ENCODE results near the gene FCRL6.

FCRL6 gene

DNA sequence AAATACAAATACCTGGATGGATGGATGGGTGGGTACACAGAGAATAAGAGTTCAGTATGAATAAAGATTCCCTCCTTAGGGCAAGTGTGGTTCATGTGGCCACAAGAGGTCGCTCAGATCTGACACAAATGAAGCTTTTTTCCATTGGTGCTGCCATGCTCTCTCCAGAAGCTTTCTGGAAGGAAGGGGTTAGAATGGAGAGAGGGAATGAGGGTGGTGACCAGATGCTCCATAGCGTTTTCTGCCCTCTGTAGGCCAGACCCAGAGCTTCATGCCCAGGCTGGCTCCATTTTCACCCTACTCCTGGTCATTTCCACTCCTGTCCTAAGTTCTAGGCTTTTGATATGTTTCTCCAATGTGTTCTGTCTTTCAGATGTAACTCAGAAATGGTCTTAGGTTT lies 3.3 kb upstream of the FCRL6 start:
- FAIRE-seq (no peak), DNase-seq (ENCODE audit: low spot score) (peak; percentile 81)

DNA sequence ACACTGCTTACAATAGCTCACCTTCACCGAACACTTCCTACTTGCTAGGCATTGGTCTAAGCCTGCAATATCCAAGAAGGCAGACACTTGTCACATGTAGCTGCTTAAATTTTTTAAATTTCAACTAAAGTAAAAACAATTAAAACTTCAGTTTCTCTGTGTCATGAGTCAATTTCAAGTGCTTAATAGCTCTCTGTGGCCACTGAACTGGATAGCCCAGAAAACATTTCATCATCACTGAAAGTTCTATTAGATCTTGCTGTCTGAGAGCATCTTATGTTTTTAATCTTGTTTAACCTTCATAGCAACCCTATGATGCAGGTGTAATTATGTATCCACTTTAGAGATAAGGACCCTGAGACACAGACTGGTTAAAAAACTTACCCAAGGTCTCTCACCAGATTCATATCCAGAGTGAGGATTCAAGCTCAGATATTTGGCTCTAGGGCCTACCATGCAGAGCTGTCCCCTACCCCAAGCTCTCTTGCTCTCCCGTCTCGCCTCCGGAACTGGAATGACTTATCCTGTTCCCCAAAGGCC lies 2.6 kb upstream of the FCRL6 start:
- DNase-seq (ENCODE audit: low spot score) = no peak
- FAIRE-seq = no peak

DNA sequence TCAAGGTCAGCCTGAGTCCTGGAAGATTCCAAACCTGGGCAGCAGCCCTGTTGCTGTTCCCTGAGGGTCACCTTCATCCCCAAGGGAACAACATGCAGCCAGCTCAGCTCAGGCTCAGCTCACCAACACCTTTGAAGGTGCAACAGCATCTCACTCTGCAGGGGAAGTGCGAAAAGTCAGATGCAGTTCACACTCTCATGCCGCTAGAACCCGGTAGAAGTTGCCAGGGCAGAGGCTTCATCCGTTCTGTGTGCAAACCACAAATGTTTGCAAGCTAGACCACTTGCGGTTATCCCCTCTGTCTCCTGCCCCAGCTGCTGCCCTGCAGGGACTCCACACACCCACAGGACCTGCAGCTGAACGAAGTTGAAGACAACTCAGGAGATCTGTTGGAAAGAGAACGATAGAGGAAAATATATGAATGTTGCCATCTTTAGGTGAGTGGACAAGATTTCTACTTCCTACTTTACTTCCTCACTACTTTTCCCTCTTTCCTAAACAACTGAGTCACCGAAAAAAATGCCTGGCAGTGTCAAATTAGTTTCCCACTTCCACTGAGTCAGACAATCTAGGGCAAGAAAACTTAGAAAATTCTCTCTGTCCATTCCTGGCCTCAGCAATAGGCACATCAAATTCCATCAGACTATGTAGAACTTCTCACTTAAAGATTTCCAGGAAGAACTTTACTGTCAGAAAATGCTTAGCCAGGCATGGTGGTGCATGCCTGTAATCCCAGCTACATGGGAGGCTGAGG lies 1.8 kb upstream of the FCRL6 start:
- no peak for DNase-seq (ENCODE audit: low spot score)
- no peak for FAIRE-seq

DNA sequence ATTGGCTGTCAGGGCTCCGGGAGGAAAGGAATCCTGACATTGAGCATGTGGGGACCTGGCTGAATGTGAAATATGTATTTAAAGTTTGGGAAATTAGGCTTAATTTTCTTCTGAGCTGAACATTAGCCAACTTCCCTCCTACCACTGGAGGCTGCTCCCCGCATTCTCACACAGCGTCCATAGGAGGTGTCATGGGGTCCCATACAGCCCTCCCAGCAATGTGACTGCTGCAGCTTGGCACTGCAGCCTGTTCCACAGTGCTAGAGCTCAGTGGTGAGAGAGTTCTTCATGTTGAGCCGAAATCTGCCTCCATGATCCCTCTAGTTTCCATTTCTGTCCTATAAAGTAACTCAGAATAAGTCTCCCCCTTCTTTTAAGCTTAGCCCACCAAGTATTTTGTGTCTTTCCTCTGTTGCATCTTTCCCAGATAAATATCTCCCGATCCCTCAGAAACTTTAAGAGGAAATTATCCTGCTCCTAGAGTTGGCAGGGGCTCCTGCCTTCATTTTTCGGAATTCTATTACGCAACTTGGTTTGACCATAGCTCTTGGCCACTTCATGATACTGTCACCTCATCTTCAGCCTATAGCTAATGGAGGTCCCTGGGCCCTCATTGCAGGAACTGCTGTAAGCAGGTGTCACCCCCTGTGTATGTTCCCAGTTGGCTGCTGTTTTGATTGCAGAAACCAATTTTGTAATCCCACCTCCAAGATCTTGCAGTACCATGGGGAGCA lies 2.0 kb downstream of the FCRL6 start:
- DNase-seq (ENCODE audit: low spot score) (no peak), FAIRE-seq (no peak)

DNA sequence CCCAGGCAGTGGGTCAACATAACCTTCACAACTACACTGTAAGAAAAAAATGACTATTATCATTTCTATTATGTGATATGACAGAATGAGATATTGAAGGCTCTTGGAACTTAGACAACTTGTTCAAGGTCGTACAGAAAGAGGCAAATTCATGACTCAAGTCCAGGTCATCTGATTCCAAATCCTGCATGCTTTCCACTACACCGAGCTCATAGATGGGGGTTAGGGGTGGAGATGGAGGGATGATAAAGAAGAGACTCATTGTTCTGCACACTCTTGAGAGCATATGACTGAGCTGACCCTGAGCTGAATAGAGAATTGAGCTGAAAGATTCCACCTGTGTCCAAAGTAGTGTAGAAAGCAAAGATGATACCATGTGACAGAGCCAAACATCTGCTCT lies 2.8 kb downstream of the FCRL6 start:
- DNase-seq (ENCODE audit: low spot score) (no peak), FAIRE-seq (no peak)

DNA sequence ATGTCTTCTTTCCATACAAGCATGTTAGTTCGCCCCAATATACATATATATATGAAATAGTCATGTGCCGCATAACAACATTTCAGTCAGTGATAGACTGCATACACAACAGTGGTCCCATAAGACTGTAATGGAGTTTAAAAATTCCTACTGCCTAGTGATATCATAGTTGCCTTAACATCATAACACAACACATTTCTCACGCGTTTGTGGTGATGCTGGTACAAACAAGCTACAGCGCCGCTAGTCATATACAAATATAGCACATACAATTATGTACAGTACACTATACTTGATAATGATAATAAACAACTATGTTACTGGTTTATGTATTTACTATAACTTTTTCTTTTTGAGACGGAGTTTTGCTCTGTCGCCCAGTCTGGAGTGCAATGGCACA lies 13.8 kb downstream of the FCRL6 start:
- FAIRE-seq (no peak), DNase-seq (ENCODE audit: low spot score) (no peak)

DNA sequence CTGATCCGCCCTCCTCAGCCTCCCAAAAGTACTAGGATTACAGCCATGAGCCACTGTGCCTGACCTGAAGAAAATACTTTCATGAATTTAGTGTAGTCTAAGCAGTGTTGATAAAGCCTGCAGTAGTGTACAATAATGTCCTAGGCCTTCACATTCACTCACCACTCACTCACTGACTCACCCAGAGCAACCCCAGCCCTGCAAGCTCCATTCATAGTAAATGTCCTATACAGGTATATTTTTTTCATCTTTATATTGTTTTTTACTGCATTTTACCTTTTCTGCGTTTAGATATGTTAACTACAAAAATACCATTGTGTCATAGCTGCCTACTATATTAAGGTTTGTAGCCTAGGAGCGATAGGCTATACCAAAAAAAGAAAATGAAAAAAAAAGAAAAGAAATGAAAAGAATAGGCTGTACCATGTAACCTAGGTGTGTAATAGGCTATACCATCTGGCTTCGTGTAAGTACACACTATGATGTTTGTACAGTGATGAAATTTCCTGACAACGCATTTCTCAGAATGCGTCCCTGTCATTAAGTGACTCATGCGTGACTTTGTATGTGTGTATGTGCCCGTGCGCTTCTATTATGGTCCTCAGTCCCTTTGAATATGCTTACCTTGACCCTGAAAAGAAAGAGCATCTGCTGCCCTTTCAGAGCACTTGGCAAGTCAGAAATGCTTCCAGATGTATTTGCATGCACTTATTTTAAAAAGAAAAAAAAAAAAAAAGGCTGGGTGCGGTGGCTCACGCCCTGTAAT lies 15.3 kb downstream of the FCRL6 start:
- FAIRE-seq (no peak), DNase-seq (ENCODE audit: low spot score) (no peak)

DNA sequence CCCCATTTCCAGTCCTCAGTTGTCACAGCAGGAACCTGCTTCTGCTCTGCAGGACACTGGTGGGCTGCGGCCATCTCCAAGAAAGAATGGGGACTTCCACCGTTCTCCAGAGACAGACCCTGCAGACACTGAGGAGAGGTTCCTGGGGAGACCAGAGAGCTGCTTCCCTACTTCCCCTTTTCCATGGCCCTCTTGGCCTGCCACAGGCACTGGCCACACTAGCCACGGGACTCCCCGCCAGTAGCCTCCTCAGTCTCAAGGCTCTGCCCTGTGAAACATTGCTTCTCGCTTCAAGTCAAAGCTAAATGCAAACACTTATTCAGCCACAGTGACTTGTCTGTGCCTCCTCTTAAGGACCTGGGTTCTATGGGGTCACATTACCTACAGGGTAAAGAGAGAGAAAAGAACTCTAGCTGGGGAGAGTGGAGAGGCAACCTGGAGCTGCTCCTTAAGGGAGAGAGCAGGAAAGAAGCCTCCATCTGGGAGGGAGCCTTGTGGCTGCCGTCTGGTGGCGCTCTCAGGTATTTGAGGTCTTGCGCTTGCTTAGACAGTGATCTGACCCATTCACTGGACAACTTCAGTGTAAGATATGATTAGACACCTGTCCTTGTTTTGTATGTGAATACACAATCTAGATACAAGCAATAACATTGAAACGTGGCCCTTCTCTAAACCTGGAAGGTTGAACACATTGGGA lies 19.2 kb downstream of the FCRL6 start:
- FAIRE-seq (no peak), DNase-seq (ENCODE audit: low spot score) (no peak)

DNA sequence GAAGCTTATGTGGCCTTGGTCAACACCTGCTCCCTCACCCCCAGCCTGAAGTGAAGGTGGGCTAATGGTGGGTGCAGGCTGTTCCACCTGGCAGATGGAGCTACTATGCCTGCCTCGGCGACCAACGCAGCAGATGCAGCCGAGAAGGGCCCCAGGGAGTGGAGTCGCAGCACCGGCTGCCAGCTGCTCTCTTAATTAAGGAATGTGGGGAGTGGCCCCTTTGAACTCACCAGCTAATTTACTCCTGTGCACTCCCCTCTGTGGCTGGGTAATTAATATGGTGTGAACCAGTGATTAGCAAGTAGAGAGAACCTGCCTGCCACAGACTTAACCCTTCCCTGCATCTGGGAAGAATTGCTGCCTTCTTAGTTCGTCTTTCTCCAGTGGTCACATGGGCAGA lies 21.2 kb downstream of the FCRL6 start:
- FAIRE-seq (no peak), DNase-seq (ENCODE audit: low spot score) (no peak)

DNA sequence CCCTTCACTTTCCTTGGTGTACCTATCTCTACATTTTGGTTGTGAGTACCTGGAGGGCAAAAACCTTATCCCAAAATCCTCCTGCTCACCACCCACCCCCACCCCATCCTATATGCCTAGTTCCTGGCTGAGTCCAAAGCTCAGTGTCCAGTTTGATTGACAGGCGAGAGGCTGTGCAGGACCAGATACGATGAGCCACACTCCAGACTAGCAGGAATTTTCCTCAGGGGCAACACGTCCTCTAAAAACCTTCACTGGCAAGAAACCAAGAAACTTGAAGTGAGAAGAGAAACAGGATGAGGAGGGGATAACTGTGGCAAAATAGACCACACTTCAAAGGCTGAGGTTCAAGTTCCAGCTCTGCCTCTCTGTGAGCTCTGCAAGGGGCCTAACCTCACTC lies 23.4 kb downstream of the FCRL6 start:
- FAIRE-seq = no peak
- no peak for DNase-seq (ENCODE audit: low spot score)

DNA sequence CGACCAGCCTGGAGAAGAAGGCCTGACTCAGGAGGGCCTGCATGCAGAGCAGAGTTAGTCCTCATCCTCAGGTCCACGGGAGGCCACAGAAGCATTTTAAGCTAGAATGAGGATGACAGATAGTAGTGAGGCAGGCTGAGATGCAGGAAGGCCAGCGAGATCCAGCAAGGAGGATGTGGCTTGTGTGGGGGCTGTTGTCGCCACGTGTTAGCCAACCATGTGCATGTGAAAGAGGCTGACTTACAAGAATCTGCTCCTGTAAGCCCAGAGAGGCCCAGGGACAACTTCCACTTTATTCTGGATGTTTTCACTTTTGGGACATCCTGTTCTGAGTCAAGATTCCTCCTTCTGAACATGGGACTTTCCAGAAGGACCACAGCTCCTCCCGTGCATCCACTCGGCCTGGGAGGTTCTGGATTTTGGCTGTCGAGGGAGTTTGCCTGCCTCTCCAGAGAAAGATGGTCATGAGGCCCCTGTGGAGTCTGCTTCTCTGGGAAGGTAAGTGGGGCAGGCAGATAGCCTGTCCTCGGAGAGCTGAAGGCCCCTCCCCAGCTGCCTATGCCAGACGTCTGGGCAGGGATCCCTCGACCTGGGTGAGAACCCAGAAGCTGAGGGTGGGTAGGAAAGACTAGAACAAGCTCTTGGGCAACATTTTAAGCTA lies 24.4 kb downstream of the FCRL6 start, which contains the start of gene SLAMF8:
TSS of gene SLAMF8 (plus strand) at position 433 of the 661 bp plus-strand sequence. CDS start at position 459, 26 bp downstream.
- FAIRE-seq (no peak), DNase-seq (ENCODE audit: low spot score) (no peak)

DNA sequence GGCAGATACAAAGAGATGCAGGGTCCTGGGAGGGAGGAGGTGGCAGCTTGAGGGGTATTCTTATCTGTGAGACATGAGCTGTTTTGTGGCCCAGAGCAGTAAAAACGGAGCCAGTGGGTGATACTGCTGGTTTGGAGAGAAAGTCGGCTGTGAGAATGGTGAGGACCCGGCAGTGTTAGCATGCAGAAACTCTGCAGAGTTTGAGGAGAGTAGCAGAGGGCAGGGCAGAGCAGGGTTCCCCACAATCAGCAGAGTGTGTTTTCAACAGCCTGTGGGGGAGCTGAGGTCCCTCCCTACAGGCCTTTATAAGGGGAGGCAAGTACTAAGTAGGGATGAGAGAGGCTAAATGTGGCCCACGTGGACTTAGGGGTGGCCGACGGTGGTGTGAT lies 24.9 kb downstream of the FCRL6 start:
- DNase-seq (ENCODE audit: low spot score) = no peak
- no peak for FAIRE-seq

DNA sequence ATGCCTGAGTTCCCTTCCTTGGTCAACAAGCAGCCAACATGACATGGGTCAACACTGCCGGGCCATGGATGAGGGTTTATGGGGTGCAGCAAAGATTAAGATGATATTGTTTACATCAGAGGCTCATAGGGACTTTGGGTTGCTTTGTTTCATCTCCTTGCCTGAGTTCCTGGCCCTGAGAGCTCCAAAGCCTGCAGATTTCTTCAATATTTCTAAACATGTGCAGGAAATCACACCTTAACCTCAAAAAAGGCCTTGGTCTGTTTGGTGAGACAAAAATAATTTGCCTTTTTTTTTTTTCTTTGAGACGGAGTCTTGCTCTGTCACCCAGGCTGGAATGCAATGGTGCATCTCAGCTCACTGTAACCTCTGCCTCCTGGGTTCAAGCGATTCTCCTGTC lies 25.4 kb downstream of the FCRL6 start:
- FAIRE-seq (no peak), DNase-seq (ENCODE audit: low spot score) (no peak)

DNA sequence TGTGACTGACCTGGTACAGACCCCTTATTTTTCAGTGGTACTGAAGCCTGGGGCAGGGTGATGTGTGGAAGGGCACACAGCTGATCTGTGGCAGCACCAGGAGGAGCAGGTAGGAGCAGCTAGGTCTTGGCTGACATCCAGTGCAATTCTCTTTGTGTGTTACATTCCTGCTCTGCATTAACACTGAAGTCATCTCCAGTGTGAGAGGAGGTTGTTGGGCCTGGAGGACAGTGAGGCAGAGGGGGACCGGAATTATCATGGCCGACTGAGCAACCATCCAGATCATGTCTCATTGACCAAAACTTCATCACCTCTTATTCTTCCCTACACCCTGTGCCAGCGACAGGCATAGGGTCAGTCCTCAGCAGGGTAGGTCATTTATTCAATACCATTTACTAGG lies 26.0 kb downstream of the FCRL6 start:
- FAIRE-seq = no peak
- DNase-seq (ENCODE audit: low spot score) = no peak

DNA sequence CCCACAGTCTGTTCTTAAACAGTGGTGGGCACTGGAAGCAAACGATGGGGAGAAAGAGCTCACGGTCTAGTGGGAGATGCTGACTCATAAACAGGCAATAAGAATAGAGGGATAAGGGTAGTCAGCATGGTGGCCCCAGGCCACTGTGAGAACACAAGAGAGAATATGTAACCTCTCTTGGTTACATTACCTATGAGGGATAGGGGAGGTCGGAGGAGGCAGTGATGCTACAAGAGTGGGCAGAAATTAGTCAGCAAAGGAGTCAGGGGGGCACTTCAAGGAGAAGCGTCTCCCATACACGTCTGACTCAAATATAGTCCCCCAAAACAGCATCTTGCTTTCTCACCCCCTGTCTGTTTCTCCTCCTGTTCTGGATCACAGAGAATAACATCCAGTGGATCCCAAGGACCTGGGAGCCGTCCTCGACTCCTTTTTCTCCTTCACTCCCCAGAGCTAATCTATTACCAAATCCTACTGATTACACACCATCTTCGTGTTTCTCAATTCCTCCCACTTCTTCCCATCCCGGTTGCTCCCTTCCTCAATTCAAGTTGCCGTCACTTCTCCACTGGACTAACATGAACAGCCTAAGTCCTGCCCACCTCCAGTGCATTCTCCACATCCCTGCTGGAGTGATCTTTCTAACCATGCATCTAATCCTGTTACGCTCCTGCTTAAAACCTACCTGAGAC lies 26.6 kb downstream of the FCRL6 start:
- FAIRE-seq = no peak
- no peak for DNase-seq (ENCODE audit: low spot score)

DNA sequence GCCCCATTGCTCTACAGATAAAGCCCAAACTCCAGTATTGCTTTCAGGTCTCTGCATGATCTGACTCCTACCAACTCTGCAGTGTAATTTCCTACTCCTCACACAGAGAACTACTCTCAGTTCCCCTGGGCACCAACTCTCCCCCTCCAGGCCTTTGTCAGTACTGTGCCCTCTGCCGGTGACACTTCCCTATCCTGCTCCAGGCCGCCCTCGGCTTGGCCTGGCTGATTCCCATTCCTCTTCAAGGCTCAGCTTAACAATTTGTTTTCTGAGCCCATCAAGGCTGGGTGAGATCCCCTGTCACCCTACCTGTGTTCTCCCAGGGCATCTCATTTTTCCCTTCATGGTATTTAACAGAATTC lies 27.1 kb downstream of the FCRL6 start:
- DNase-seq (ENCODE audit: low spot score) (peak; percentile 27), FAIRE-seq (no peak)

DNA sequence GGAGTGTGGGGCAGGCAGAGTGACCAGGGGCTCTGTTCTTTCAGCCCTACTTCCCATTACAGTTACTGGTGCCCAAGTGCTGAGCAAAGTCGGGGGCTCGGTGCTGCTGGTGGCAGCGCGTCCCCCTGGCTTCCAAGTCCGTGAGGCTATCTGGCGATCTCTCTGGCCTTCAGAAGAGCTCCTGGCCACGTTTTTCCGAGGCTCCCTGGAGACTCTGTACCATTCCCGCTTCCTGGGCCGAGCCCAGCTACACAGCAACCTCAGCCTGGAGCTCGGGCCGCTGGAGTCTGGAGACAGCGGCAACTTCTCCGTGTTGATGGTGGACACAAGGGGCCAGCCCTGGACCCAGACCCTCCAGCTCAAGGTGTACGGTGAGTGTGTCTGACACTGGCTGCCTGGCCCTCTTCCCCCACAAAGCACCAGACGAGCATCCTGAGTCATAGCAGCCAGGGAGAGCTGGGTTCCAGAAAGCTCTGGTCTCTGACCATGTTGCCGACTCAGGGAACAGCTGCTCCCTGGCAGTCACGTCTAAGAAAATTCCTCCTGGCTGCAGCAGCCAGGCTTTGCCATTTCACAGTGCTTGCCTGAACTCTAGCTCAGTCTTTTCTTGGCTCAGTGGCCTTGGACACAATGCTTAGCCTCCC lies 27.8 kb downstream of the FCRL6 start:
- no peak for DNase-seq (ENCODE audit: low spot score)

DNA sequence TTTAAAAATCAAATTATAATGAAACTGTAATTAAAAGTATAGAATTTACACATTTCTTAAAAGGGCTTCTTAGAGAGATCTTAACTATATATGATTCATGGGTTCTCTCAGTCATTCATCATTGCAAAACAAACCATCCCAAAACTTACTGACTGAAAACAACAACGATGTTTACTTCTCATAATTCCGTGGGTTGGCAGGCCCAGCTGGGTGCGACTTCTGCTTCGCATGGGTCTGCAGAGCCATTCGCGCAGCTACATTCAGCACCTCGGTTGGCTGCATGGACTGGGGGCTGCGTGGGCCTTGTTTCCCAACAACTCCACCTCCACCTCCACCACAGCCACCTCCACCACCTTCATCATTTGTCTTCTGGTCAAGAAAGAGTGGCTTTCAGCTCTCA lies 28.6 kb downstream of the FCRL6 start:
- no peak for DNase-seq (ENCODE audit: low spot score)

More for the DNA sequence above, 27.8 kb downstream of the FCRL6 start:
- FAIRE-seq = no peak

DNA sequence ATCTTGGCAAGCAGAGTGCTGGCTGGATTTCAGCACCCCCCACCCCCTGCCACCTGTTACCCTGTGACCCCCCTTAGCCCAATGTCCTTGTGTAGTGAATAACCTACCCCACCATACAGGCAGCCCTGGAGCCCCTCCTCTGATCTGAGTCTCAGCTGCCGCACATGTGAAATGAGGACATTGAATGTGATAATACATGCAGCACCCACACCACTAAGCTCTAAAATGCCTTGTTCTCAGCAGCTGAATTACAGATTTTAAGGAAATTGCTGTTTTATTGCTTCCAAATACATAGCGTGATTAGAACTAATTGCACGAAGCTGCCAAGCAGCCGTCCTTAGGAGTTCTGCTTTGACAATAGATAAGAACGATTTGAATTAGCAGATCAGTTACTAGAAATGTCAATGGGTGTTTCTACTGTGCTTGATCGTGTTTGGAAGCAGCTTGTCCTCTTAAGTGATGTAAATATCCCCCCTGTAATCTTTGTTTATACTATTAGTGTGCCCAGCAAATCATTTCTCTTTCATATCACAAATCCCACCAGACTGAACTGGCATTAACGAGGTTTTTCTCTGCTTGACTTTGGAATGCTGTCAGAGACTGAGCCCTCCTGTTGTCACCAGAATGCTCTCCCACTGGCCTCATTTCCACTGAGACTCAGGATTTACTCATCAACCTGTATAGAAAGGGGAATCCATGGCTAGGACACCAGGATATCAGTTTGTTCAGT lies 29.4 kb downstream of the FCRL6 start:
- FAIRE-seq (no peak), DNase-seq (ENCODE audit: low spot score) (no peak)

More for the DNA sequence above, 28.6 kb downstream of the FCRL6 start:
- no peak for FAIRE-seq
